Psoas muscle (tissue), 8 donors: ENCODE results near the gene OTUD1. TPM values are rescaled to one million over a fixed set of nuclear protein-coding genes. Genes with fewer than 3 reads are reported as not detected.
"Not testable (repeated sequence)": the region's sequence is repeated elsewhere in the genome, so short reads cannot be mapped to it uniquely, and the experiment has no call there.

Experiments used
- ATAC-seq, 4 donors: fragments of 200-7000 bp; cut with Tn5 transposase; one replicate each; pipeline ENCODE4 v1.9.1; 2020; ENCODE audit warnings: moderate library complexity in 3 of 4, mild to moderate bottlenecking in 2 of 4
- DNase-seq, 2 donors: peaks; one replicate each; pipeline ENCODE4 v3.0.0-alpha.2; 2020
- H3K27ac ChIP-seq: fragments of 200-600 bp; one replicate; pipeline ENCODE4 v1.8.0; 2022
- H3K27me3 ChIP-seq, 3 donors: fragments of 200-600 bp in 1 of 3; one replicate each; pipeline versions ENCODE4 v1.6.1 to v1.8.0; 2013 to 2022; ENCODE audit warnings: low read length in 2 of 3, mild to moderate bottlenecking in 2 of 3, moderate library complexity in 1 of 3; ENCODE audit not compliant: insufficient read depth in 3 of 3
- H3K36me3 ChIP-seq, 2 donors: fragments of 200-600 bp in 1 of 2; one replicate each; pipeline versions ENCODE4 v1.6.1 to v1.8.0; 2013 to 2022; ENCODE audit warnings: low read depth in 1 of 2, mild to moderate bottlenecking in 1 of 2, moderate library complexity in 1 of 2; ENCODE audit not compliant: insufficient read depth in 1 of 2
- H3K4me1 ChIP-seq: fragments of 200-600 bp; one replicate; pipeline ENCODE4 v1.8.0; 2022
- H3K4me3 ChIP-seq: fragments of 200-600 bp; one replicate; pipeline ENCODE4 v1.8.0; 2022; ENCODE audit warnings: mild to moderate bottlenecking
- H3K9me3 ChIP-seq: fragments of 200-600 bp; one replicate; pipeline ENCODE4 v1.8.0; 2022
- WGBS, 3 donors: extraction: QIAGEN DNeasy Blood & Tissue Kit; methylation state at CpG; one replicate each; pipeline versions ENCODE4 v1.1.6 to v1.1.7; 2013; 5-methylcytosine and 5-hydroxymethylcytosine counted together
- intact Hi-C, 2 donors: fragments of 100-400 bp; cut with DNase I; formaldehyde crosslinking; loops; one replicate each; pipeline versions ENCODE4 v1.11.0 to v1.14.2; 2022
- long read RNA-seq, 2 donors: library from polyadenylated mRNA; unstranded; transcript quantifications; one replicate each; pipeline ENCODE4 v2.0.0, GENCODE V29; 2021
- polyA plus RNA-seq, 3 donors: library from polyadenylated mRNA; stranded (reverse); fragments of 200-250 nt; gene quantifications; one replicate each; pipeline ENCODE4 v1.2.3, GENCODE V29; 2013
- total RNA-seq, 4 donors: library from RNA; stranded (reverse); fragmentation: NEBNext Ultra II Directional in 2 of 4; extraction: Animal tissue kit (Norgen Biotek cat#: 25700) in 2 of 4; gene quantifications; one replicate each; pipeline versions ENCODE4 v1.2.1 to v1.2.4, GENCODE V29; 2021 to 2023
- TF ChIP-seq, protein P1 (sequence below): fragments of 200-600 bp; IDR thresholded peaks from one replicate; pipeline ENCODE4 v1.8.0; 2022; ENCODE audit warnings: antibody characterized with exemption
- donor health status: healthy with polysubstance abuse.
- donor health status: DM: no; HTN: no; CAD: no; lungs with moderate emphysema.
- donor health status: Bipolar disorder and iron deficiency.
- donor health status: healthy.
- donor health status: DM: yes; HTN: yes; CAD: no.
- donor health status: DM: no; HTN: no; CAD: no.
- donor health status: DM: no; HTN: no; CAD: no.
- donor health status: DM: yes; HTN: yes; CAD: no.

OTUD1 gene, protein sequence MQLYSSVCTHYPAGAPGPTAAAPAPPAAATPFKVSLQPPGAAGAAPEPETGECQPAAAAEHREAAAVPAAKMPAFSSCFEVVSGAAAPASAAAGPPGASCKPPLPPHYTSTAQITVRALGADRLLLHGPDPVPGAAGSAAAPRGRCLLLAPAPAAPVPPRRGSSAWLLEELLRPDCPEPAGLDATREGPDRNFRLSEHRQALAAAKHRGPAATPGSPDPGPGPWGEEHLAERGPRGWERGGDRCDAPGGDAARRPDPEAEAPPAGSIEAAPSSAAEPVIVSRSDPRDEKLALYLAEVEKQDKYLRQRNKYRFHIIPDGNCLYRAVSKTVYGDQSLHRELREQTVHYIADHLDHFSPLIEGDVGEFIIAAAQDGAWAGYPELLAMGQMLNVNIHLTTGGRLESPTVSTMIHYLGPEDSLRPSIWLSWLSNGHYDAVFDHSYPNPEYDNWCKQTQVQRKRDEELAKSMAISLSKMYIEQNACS
- 100 to 1,000 TPM in 2 of 4 donors, 10 to 100 TPM in 2; 19.7 to 165 (median 95.0) TPM for total RNA-seq
- 10 to 100 TPM in 1 of 3 donors, 1 to 10 TPM in 2; 1.9 to 73.1 (median 9.4) TPM for polyA plus RNA-seq
- long read RNA-seq, donor 1, transcript OTUD1-201 (1 exons, 2,933 nt), result major isoform, 162 of 162 reads
- long read RNA-seq, donor 1, partial matches to known transcripts, result 0 of 162 reads
- long read RNA-seq, donor 1, other reads (novel, unspliced or antisense), result 0 of 162 reads
- long read RNA-seq, donor 2, transcript OTUD1-201 (1 exons, 2,933 nt), result major isoform, 528 of 528 reads
- long read RNA-seq, donor 2, partial matches to known transcripts, result 0 of 528 reads
- long read RNA-seq, donor 2, other reads (novel, unspliced or antisense), result 0 of 528 reads

DNA sequence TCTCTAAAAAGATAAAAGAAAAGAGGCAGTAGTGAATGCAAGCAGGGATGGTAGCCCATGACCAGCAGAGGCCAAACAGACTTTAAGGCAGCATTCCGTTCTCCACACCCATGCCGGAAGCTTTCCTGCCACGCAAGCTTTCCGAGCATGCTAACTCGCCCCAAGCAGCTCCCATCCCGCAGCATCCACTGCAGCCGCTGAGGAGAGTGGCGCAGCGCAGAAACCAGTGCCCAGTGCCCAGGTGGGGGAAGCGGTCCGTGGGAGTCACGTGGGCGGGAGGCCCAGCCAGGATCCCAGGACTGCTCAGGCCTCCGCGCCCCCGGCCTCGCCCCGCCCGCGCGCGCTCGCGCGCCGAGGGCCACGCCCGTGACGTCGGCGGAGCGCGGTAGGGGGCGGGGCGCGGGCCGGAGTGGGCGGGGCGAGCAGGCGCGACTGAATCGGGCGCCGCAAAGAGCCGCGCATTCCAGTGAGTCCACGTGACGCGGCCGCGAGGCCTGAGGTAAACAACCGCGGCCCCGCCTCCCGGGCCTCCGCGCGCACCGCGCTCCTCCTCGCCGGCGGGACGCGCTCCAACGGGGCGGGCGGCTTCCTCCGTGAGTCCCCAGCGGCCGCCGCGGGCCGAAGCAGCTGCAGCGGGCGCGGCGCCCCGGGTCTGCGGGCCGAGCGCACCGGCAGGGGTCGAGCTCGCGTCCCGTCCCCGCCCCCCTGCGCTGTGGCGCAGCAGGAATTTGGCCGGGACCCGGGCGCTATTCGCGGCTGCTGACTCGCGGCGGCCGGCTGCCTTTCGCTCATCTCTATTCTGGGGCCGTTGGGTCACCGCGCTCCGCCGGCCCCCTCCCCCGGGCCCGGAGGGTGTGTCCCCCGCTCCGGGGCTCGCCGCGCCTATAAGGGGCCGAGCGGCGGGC, at the start of gene OTUD1:
Gene OTUD1 (plus strand): TSS at position 529 of the 905 bp plus-strand sequence. CDS start 383 bp downstream, outside the sequence.
- Histone ChIP-seq H3K4me3 (peak within 1 kb of the TSS; percentile 95), H3K4me1 (peaks cover 17% of the 10 kb centered on the region), H3K36me3 (peaks cover 0 to 21% of the 10 kb centered on the region in 2 donors), H3K9me3 (no peaks in the 10 kb centered on the region), H3K27ac (peak within 1 kb of the TSS; percentile 97), H3K27me3 (no peaks in the 10 kb centered on the region)
- ATAC-seq (peak; percentile 83 to 92 (median 88)), DNase-seq (peak; percentile 97 to 98)
- 0 to 1% (median 1%) methylated on average over 47 to 115 of the region's 115 CpGs for WGBS, 3 donors
- TF ChIP-seq, protein P1, sequence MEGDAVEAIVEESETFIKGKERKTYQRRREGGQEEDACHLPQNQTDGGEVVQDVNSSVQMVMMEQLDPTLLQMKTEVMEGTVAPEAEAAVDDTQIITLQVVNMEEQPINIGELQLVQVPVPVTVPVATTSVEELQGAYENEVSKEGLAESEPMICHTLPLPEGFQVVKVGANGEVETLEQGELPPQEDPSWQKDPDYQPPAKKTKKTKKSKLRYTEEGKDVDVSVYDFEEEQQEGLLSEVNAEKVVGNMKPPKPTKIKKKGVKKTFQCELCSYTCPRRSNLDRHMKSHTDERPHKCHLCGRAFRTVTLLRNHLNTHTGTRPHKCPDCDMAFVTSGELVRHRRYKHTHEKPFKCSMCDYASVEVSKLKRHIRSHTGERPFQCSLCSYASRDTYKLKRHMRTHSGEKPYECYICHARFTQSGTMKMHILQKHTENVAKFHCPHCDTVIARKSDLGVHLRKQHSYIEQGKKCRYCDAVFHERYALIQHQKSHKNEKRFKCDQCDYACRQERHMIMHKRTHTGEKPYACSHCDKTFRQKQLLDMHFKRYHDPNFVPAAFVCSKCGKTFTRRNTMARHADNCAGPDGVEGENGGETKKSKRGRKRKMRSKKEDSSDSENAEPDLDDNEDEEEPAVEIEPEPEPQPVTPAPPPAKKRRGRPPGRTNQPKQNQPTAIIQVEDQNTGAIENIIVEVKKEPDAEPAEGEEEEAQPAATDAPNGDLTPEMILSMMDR, result peak; percentile 11
- intact Hi-C loops, result loop anchor here (5.0 kb wide), 2 partner anchors 36 to 41 kb away; no protein-coding TSS in a partner anchor

DNA sequence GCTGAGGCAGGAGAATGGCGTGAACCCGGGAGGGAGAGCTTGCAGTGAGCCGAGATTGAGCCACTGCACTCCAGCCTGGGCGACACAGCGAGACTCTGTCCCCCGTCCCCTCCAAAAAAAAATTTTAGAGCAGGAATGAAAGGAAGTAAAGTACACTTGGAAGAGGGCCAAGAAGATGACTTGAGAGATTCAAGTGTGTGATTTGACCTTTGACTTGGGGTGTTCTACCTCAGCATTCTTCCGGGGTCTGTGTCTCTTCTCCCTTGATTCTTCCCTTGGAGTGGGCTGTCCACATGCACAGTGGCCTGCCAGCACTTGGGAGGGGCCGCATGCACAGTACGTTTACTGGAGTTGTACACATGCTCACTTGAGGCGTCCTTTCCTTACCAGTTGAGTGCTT, 48.5 kb upstream of the OTUD1 start:
- ATAC-seq, H3K4me3 ChIP-seq, H3K27ac ChIP-seq, H3K27me3 ChIP-seq, DNase-seq, intact Hi-C loops, H3K9me3 ChIP-seq, H3K36me3 ChIP-seq, H3K4me1 ChIP-seq: not testable (repeated sequence)
- WGBS, 3 donors, result 86 to 87% (median 87%) methylated on average over 10 of the region's 10 CpGs

DNA sequence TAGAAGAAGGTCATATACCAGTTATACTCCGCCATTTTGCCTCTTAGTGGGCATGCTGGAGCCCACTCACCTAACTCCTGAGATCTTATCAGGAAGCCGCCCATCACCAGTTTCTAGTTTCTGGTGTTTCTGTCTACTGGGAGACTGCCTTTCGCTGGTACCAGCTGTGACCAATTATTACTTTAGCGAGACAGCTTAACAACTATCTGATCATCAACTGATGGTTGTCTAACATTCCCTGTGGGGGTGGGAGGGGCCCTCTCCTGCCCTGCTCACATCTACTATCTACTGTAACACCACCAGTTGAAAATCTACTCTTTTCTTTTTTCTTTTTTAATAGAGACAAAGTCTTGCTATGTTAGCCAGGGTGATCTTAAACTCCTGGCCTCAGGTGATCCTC, 48.1 kb upstream of the OTUD1 start:
- no peak overlapping the region for H3K4me3 ChIP-seq
- H3K9me3 ChIP-seq, result no peaks in the 10 kb centered on the region
- H3K4me1 ChIP-seq, result no peaks in the 10 kb centered on the region
- no peaks in the 10 kb centered on the region for H3K36me3 ChIP-seq
- TF ChIP-seq, protein P1, result no peak
- no peaks in the 10 kb centered on the region for H3K27me3 ChIP-seq
- intact Hi-C loops, result no loop called here
- no peak overlapping the region for H3K27ac ChIP-seq
- WGBS, 3 donors, result 87 to 95% (median 88%) methylated on average over 4 of the region's 4 CpGs
- no peak for ATAC-seq
- DNase-seq, result no peak

DNA sequence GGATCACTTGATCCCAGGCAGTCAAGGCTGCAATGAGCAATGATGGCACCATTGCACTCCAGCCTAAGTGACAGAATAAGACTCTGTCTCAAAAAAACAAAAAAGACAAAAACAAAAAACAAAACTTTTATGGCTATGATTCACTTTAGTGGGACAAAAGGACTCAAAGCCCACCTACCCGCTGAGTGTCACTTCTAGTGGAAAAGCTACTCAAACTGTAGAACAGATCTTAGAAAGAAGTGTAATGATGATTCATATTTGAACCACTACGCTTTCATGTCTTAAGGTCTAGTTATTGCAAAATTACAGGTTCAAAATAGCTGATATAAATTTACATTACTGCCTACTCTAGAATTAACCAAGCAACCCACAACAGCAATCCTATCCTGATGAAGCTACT, 47.1 kb upstream of the OTUD1 start:
- H3K4me1 ChIP-seq, result no peaks in the 10 kb centered on the region

More for the DNA sequence above, 47.1 kb upstream of the OTUD1 start:
- H3K9me3 ChIP-seq, result no peaks in the 10 kb centered on the region
- no peak for ATAC-seq
- no peak overlapping the region for H3K27ac ChIP-seq
- WGBS, 3 donors, result 74 to 98% (median 96%) methylated on average over 2 of the region's 2 CpGs
- DNase-seq, result no peak
- H3K36me3 ChIP-seq, result no peaks in the 10 kb centered on the region
- no peak overlapping the region for H3K4me3 ChIP-seq
- H3K27me3 ChIP-seq, result no peaks in the 10 kb centered on the region
- TF ChIP-seq, protein P1, result no peak
- intact Hi-C loops, result no loop called here
